ACHN (cell line): ENCODE results near the gene DAPK2.

Experiments
- DNase-seq: peaks from one replicate; pipeline ENCODE4 v3.0.0-alpha.2; 2015
- in situ Hi-C: cut with HindIII; loops from 2 replicates; pipeline ENCODE4 v1.10.0; 2017; ENCODE audit warnings: low sequenced_read_pairs, low pct_ligation_motif_present, low pct_unique_long_range_greater_than_20kb

The DAPK2 gene

GRCh38 chr15:63870487-63871209 lies 175.6 kb downstream of the DAPK2 start:
- DNase-seq = peak; percentile 75
- in situ Hi-C loops = no loop called here

GRCh38 chr15:63870043-63870394 lies 176.3 kb downstream of the DAPK2 start:
- no peak for DNase-seq

GRCh38 chr15:63869371-63870042 lies 176.8 kb downstream of the DAPK2 start:
- no peak for DNase-seq
- in situ Hi-C loops = no loop called here

More at GRCh38 chr15:63870043-63870394, 176.3 kb downstream of the DAPK2 start:
- in situ Hi-C loops = no loop called here

- DNase-seq = no peak
- in situ Hi-C loops = no loop called here
Measured at GRCh38 chr15:63864186-63864585, 182.1 kb downstream of the DAPK2 start.

GRCh38 chr15:63861946-63862517 lies 184.3 kb downstream of the DAPK2 start:
- in situ Hi-C loops = no loop called here

GRCh38 chr15:63860555-63860954 lies 185.7 kb downstream of the DAPK2 start:
- in situ Hi-C loops = no loop called here
- no peak for DNase-seq

More at GRCh38 chr15:63861946-63862517, 184.3 kb downstream of the DAPK2 start:
- DNase-seq = no peak

- in situ Hi-C loops = no loop called here
- DNase-seq = no peak
Measured at GRCh38 chr15:63860155-63860554, 186.1 kb downstream of the DAPK2 start.

GRCh38 chr15:63858881-63859280 lies 187.4 kb downstream of the DAPK2 start:
- no peak for DNase-seq
- in situ Hi-C loops = no loop called here

- in situ Hi-C loops = no loop called here
- DNase-seq = no peak
Measured at GRCh38 chr15:63858448-63858847, 187.8 kb downstream of the DAPK2 start.

- in situ Hi-C loops = no loop called here
- no peak for DNase-seq
Measured at GRCh38 chr15:63857461-63857856, 188.8 kb downstream of the DAPK2 start.
